Measurements from ENCODE around the gene MTMR1. TPM values are rescaled to one million over a fixed set of nuclear protein-coding genes. Genes with fewer than 3 reads are reported as not detected.

The MTMR1 gene
- total and polyA plus RNA-seq, 3 experiments from 2014 or later = 30.9 to 39.7 (median 38.2) TPM

DNA sequence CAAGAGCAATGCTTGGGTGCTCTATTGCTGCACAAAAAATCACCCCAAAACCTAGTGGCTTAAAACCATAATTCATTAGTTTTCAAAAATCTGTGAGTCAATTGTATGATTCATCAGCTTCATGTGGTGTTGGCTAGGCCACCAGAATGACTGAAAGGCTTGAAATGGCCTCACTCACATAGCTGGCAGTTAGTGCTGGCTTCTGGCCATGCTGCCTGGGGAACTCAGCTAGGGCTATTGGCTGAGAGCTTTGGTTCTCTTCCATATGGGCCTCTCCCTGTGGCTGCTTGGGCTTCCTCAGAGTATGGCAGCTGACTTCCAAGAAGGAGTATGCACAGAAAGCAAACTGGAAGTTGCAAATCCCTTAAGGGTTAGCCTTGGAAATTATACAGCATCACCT lies 3.1 kb upstream of the MTMR1 start:
- H3K4me3 ChIP-seq (ENCODE audit: low read length) = no peak overlapping the region
- ChIA-PET CTCF (no interaction called here), POLR2A (no interaction called here)
- H3K9me3 ChIP-seq (ENCODE audit: low read length) = no peaks in the 10 kb centered on the region
- no peaks in the 10 kb centered on the region for H3K9me3 Mint-ChIP-seq
- no peak overlapping the region for H3K27ac ChIP-seq (ENCODE audit: low read depth, low read length)
- H3K36me3 ChIP-seq (ENCODE audit: insufficient read depth, low read length) = no peaks in the 10 kb centered on the region
- DNase-seq = no peak
- H3K4me3 Mint-ChIP-seq = no peak overlapping the region
- peak overlapping the region in 6 of 8 donors; percentile 19 to 99 (median 50) for H3K27ac Mint-ChIP-seq
- peaks cover 0 to 4% of the 10 kb centered on the region in 2 donors for H3K27me3 Mint-ChIP-seq
- peaks cover 35 to 53% (median 39%) of the 10 kb centered on the region in 3 donors for H3K4me1 Mint-ChIP-seq
- H3K27me3 ChIP-seq (ENCODE audit: insufficient read depth, low read length, poor library complexity, severe bottlenecking) = no peaks in the 10 kb centered on the region
- peaks cover 50% of the 10 kb centered on the region for H3K4me1 ChIP-seq (ENCODE audit: insufficient read depth, low read length)
- H3K36me3 Mint-ChIP-seq = peaks cover 0 to 2% (median 0%) of the 10 kb centered on the region in 3 donors

DNA sequence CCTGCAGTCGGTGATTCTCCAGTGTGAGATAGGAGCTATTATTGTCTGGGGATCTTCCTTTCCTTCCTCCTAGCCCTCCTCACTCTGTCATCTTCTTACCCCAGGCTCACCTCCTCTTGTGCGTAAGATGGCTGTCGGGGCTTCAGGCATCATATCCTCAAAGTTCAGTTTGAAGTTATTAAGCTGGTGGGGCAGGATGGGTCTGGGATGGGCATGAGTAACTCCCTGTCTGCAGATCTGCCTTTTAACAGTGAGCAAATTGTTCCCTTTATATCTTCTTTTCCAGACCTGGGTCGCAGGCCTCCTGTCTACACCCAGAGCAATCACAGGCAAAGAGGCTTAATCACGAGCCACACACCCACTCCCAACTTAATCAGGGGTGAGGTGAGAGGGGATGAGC lies 900 bp upstream of the MTMR1 start:
- no peaks in the 10 kb centered on the region for H3K9me3 ChIP-seq (ENCODE audit: low read length)
- Mint-ChIP-seq H3K36me3 (peaks cover 0 to 3% (median 0%) of the 10 kb centered on the region in 3 donors), H3K4me1 (peaks cover 56 to 75% (median 57%) of the 10 kb centered on the region in 3 donors), H3K9me3 (no peaks in the 10 kb centered on the region), H3K27ac (peak overlapping the region; percentile 90 to 99 (median 92)), H3K4me3 (peak overlapping the region; percentile 85 to 98 (median 87)), H3K27me3 (peaks cover 0 to 4% of the 10 kb centered on the region in 2 donors)
- no peaks in the 10 kb centered on the region for H3K36me3 ChIP-seq (ENCODE audit: insufficient read depth, low read length)
- peak overlapping the region; percentile 76 for H3K4me3 ChIP-seq (ENCODE audit: low read length)
- H3K27ac ChIP-seq (ENCODE audit: low read depth, low read length) = peak overlapping the region; percentile 78
- CTCF ChIA-PET = interaction anchor here (1.1 to 3.0 kb wide), 3 partner anchors 9 to 26 kb away, joined by 3 to 17 read pairs (median 3); no protein-coding TSS in a partner anchor
- no peak for DNase-seq
- peaks cover 71% of the 10 kb centered on the region for H3K4me1 ChIP-seq (ENCODE audit: insufficient read depth, low read length)
- POLR2A ChIA-PET = interaction anchor here (0.6 to 1.7 kb wide), 7 partner anchors 9 to 754 kb away, joined by 3 to 12 read pairs (median 3); partner anchors contain the start of genes EOLA2 and MTM1
- no peaks in the 10 kb centered on the region for H3K27me3 ChIP-seq (ENCODE audit: insufficient read depth, low read length, poor library complexity, severe bottlenecking)

DNA sequence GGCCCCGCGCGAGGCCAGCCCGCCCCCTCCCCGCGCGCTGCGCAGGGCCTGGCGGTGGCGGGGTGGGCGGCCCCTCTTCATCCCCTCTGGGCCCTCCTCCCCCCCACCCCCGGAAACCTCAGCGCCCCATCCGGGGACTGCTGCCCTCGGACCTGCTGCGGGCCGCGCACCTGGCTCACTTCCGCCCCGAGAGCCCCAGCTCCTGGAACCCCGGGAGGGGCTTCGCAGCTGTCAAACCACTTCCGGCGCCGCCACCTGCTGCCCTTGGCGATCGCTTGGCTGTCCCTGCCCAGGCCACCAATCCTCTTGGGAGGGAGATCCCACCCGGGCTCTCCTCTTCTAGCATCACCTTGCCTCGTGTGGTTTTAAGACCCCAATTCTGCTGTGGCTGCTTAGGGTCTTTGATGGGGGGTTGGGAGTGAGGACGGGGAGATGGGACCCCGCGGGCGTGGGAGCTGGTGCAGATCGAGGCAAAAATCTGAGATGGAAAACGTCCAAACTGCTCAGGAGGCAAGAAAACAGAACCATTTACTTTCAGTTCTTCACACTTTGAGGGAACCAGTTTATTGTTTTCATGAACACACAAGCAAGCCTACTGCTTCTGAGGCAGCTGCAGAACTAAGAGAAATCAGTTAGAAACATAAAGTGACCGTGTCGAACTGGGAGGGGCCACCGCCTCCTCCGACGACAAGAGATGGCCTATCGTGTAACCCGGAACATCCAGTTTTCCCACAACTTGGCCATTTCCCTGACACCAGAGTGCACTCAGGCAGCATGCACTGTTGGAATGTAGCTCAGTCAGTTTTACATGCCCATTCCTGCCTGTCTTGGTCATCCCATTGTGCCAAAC lies 754 bp downstream of the MTMR1 start:
- Mint-ChIP-seq H3K4me3 (peak overlapping the region; percentile 93 to 100 (median 95)), H3K36me3 (peaks cover 0 to 8% (median 0%) of the 10 kb centered on the region in 3 donors), H3K27ac (peak overlapping the region; percentile 97 to 100 (median 98)), H3K4me1 (peaks cover 55 to 75% (median 58%) of the 10 kb centered on the region in 3 donors), H3K27me3 (peaks cover 0 to 4% of the 10 kb centered on the region in 2 donors), H3K9me3 (no peaks in the 10 kb centered on the region)
- H3K9me3 ChIP-seq (ENCODE audit: low read length) = no peaks in the 10 kb centered on the region
- peaks cover 65% of the 10 kb centered on the region for H3K4me1 ChIP-seq (ENCODE audit: insufficient read depth, low read length)
- ChIA-PET CTCF (interaction anchor here (1.0 to 3.0 kb wide), 3 partner anchors 10 to 26 kb away, joined by 3 to 17 read pairs (median 3); no protein-coding TSS in a partner anchor), POLR2A (interaction anchor here (0.5 to 1.5 kb wide), 4 partner anchors 21 to 126 kb away, joined by 3 read pairs; partner anchors contain the start of gene MTM1)
- no peaks in the 10 kb centered on the region for H3K36me3 ChIP-seq (ENCODE audit: insufficient read depth, low read length)
- H3K27ac ChIP-seq (ENCODE audit: low read depth, low read length) = peak overlapping the region; percentile 73
- peak; percentile 53 to 84 (median 68) for DNase-seq
- no peaks in the 10 kb centered on the region for H3K27me3 ChIP-seq (ENCODE audit: insufficient read depth, low read length, poor library complexity, severe bottlenecking)
- H3K4me3 ChIP-seq (ENCODE audit: low read length) = peak overlapping the region; percentile 55

DNA sequence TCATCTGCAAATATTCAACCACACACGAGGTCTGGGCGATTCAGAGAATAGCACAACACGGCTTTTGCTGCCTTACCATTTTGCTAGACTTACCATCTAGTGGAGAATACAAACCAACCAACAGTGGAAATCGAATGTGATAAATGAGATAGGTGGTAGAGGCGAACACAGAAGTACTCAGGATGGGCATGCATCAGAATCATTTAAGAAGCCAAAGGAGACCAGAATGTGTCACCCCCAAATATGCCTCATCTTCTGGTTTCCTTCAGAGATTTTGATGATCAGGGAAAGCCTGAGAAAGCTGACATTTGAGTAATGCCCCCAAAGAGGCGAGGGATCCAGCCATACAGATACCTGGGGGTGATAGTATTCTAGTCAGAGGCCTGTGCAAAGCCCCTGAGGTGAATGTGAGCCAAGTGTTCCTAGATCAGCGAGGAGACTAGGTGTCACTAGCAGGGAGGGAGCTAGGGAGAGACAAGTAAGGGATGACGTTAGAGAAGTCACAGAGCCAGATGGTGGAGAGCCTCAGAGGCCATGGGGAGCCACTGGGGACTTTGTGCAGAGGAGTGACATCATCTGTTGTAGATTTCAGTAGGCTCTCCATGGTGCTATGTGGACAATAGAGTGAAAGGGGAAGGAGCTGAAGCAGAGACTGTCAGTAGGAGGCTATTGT lies 1.7 kb downstream of the MTMR1 start:
- Mint-ChIP-seq H3K9me3 (no peaks in the 10 kb centered on the region), H3K27ac (peak overlapping the region; percentile 44 to 100 (median 78)), H3K36me3 (peaks cover 0 to 15% (median 0%) of the 10 kb centered on the region in 3 donors), H3K27me3 (peaks cover 0 to 4% of the 10 kb centered on the region in 2 donors), H3K4me1 (peaks cover 53 to 77% (median 54%) of the 10 kb centered on the region in 3 donors), H3K4me3 (peak overlapping the region; percentile 65 to 100 (median 95))
- H3K9me3 ChIP-seq (ENCODE audit: low read length) = no peaks in the 10 kb centered on the region
- H3K36me3 ChIP-seq (ENCODE audit: insufficient read depth, low read length) = no peaks in the 10 kb centered on the region
- DNase-seq = peak in 1 of 5 donors; percentile 9
- H3K4me1 ChIP-seq (ENCODE audit: insufficient read depth, low read length) = peaks cover 61% of the 10 kb centered on the region
- ChIA-PET CTCF (interaction anchor here (1.2 to 1.4 kb wide), 3 partner anchors 16 to 22 kb away, joined by 3 to 4 read pairs (median 3); no protein-coding TSS in a partner anchor), POLR2A (interaction anchor here (0.8 kb wide), 1 partner anchor 20 kb away, joined by 3 read pairs; no protein-coding TSS in a partner anchor)
- no peak overlapping the region for H3K4me3 ChIP-seq (ENCODE audit: low read length)
- H3K27me3 ChIP-seq (ENCODE audit: insufficient read depth, low read length, poor library complexity, severe bottlenecking) = no peaks in the 10 kb centered on the region
- peak overlapping the region; percentile 73 for H3K27ac ChIP-seq (ENCODE audit: low read depth, low read length)

DNA sequence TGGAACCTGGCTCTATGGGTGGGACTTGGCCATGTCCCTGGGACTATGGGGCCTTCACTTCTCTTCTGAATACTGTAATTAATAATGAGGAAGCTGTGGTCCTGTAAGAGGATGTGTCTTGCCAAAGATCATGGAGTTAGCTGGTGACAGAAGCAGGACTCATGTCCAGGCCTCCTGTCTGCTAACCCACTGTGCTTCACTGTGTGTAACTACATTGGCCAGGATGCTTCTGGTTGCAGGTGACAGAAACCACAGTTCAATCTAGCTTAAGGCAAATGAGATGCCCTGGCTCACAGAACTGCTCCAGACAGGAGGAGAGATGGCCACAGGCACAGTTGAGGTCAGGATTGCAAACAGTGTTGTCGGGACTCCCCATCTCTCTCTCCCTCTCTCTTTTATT lies 3.1 kb downstream of the MTMR1 start:
- peak overlapping the region; percentile 65 to 100 (median 79) for H3K4me3 Mint-ChIP-seq
- H3K27ac ChIP-seq (ENCODE audit: low read depth, low read length) = no peak overlapping the region
- POLR2A ChIA-PET = interaction anchor here (0.6 kb wide), 1 partner anchor 1176 kb away, joined by 3 read pairs; no protein-coding TSS in a partner anchor
- H3K36me3 Mint-ChIP-seq = peaks cover 0 to 28% (median 0%) of the 10 kb centered on the region in 3 donors
- H3K27me3 ChIP-seq (ENCODE audit: insufficient read depth, low read length, poor library complexity, severe bottlenecking) = no peaks in the 10 kb centered on the region
- H3K9me3 Mint-ChIP-seq = no peaks in the 10 kb centered on the region
- H3K4me3 ChIP-seq (ENCODE audit: low read length) = no peak overlapping the region
- H3K9me3 ChIP-seq (ENCODE audit: low read length) = no peaks in the 10 kb centered on the region
- CTCF ChIA-PET = interaction anchor here (1.4 to 2.0 kb wide), 3 partner anchors 10 to 19 kb away, joined by 4 to 9 read pairs (median 4); no protein-coding TSS in a partner anchor
- H3K27ac Mint-ChIP-seq = peak overlapping the region; percentile 55 to 100 (median 72)
- peaks cover 49 to 77% (median 51%) of the 10 kb centered on the region in 3 donors for H3K4me1 Mint-ChIP-seq
- H3K36me3 ChIP-seq (ENCODE audit: insufficient read depth, low read length) = no peaks in the 10 kb centered on the region
- no peak for DNase-seq
- H3K27me3 Mint-ChIP-seq = peaks cover 0 to 4% of the 10 kb centered on the region in 2 donors
- H3K4me1 ChIP-seq (ENCODE audit: insufficient read depth, low read length) = peaks cover 47% of the 10 kb centered on the region

DNA sequence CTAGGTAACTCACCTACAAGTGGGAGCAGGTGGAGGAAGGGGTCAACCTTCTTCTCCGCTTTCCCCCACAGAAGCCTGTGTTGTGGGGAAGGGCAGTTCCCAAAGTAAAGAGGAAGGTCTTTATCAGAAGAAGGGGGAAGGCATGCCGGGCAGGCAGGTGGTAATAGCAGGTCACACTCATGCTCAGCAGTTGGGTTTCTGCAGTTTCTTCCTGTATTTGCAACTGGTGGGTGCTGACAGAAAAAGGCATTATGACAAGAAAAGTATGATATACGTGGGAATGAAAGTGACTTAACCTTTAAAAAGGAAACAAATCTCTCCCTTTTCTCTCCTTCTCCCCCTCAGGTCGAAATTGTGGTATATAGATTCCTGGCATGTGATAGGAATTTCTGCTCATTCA lies 3.7 kb downstream of the MTMR1 start:
- Histone ChIP-seq H3K27me3 (ENCODE audit: insufficient read depth, low read length, poor library complexity, severe bottlenecking) (no peaks in the 10 kb centered on the region), H3K9me3 (ENCODE audit: low read length) (no peaks in the 10 kb centered on the region), H3K36me3 (ENCODE audit: insufficient read depth, low read length) (no peaks in the 10 kb centered on the region), H3K4me1 (ENCODE audit: insufficient read depth, low read length) (peaks cover 42% of the 10 kb centered on the region), H3K27ac (ENCODE audit: low read depth, low read length) (no peak overlapping the region), H3K4me3 (ENCODE audit: low read length) (no peak overlapping the region)
- POLR2A ChIA-PET = interaction anchor here (0.6 kb wide), 1 partner anchor 1177 kb away, joined by 3 read pairs; no protein-coding TSS in a partner anchor
- H3K4me3 Mint-ChIP-seq = peak overlapping the region; percentile 28 to 67 (median 52)
- H3K36me3 Mint-ChIP-seq = peaks cover 0 to 32% (median 0%) of the 10 kb centered on the region in 3 donors
- H3K27ac Mint-ChIP-seq = peak overlapping the region; percentile 56 to 100 (median 74)
- DNase-seq = no peak
- peaks cover 44 to 76% (median 50%) of the 10 kb centered on the region in 3 donors for H3K4me1 Mint-ChIP-seq
- H3K27me3 Mint-ChIP-seq = peaks cover 0 to 4% of the 10 kb centered on the region in 2 donors
- CTCF ChIA-PET = interaction anchor here (1.4 to 2.0 kb wide), 2 partner anchors 10 to 14 kb away, joined by 4 to 9 read pairs; no protein-coding TSS in a partner anchor
- H3K9me3 Mint-ChIP-seq = no peaks in the 10 kb centered on the region

- H3K9me3 ChIP-seq (ENCODE audit: low read length) = no peaks in the 10 kb centered on the region
- no peaks in the 10 kb centered on the region for H3K9me3 Mint-ChIP-seq
- no peak overlapping the region for H3K27ac ChIP-seq (ENCODE audit: low read depth, low read length)
- peaks cover 0 to 4% of the 10 kb centered on the region in 2 donors for H3K27me3 Mint-ChIP-seq
- ChIA-PET POLR2A (no interaction called here), CTCF (interaction anchor here (2.0 kb wide), 1 partner anchor 14 kb away, joined by 9 read pairs; no protein-coding TSS in a partner anchor)
- H3K4me3 ChIP-seq (ENCODE audit: low read length) = no peak overlapping the region
- peaks cover 0 to 32% (median 0%) of the 10 kb centered on the region in 3 donors for H3K36me3 Mint-ChIP-seq
- DNase-seq = no peak
- no peaks in the 10 kb centered on the region for H3K36me3 ChIP-seq (ENCODE audit: insufficient read depth, low read length)
- peaks cover 35% of the 10 kb centered on the region for H3K4me1 ChIP-seq (ENCODE audit: insufficient read depth, low read length)
- peak overlapping the region in 6 of 7 donors; percentile 5 to 67 (median 41) for H3K4me3 Mint-ChIP-seq
- no peaks in the 10 kb centered on the region for H3K27me3 ChIP-seq (ENCODE audit: insufficient read depth, low read length, poor library complexity, severe bottlenecking)
- peaks cover 36 to 71% (median 43%) of the 10 kb centered on the region in 3 donors for H3K4me1 Mint-ChIP-seq
- peak overlapping the region; percentile 39 to 100 (median 85) for H3K27ac Mint-ChIP-seq
Observed at GRCh38 chrX:150697641-150698040, 4.4 kb downstream of the MTMR1 start.

Measured in CD8-positive, alpha-beta memory T cell (primary cell).